C1 segment of cervical spinal cord (tissue), 14 donors: Measurements from ENCODE around the gene GNPTG.
"Not testable (repeated sequence)": the region's sequence is repeated elsewhere in the genome, so short reads cannot be mapped to it uniquely, and the experiment has no call there.

Experiments
- DNase-seq, 14 donors: peaks; one replicate each; lab custom pipeline; 2025; lab: John Stamatoyannopoulos, UW

The GNPTG gene

DNA sequence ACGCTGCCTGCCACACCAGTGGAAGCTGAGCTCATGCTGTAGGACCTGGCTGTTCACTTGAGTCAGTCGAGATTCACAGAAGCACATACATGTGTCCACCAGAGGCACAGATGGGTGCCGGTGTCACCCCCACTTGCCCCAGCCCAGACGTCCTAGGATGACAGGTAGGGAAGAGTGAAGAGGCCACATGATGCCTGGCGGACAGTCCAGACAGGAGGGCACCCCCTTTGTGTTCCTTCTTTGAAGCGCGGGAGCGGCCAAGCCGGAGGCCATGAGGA, 33.5 kb upstream of the GNPTG start:
- no peak for DNase-seq

DNA sequence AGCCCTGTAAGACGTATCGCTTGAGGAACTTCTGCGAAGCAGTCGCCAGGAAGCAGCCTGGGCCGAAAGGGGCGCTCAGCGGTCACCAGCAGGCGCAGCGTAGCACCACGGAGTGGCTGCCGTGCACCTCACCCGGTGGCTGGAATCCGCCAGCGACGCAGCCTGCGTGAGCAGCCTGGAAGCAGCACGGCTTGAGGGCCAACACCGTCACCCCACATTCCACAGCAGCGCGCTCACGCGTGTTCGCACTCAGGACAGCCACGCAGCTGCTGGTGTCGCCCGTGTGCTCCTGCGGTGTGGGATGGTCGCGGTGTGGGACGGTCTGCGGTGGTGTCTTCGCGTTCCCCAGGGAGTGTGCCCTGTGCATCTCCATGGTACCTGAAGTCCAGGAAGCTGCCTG, 32.7 kb upstream of the GNPTG start:
- no peak for DNase-seq

DNA sequence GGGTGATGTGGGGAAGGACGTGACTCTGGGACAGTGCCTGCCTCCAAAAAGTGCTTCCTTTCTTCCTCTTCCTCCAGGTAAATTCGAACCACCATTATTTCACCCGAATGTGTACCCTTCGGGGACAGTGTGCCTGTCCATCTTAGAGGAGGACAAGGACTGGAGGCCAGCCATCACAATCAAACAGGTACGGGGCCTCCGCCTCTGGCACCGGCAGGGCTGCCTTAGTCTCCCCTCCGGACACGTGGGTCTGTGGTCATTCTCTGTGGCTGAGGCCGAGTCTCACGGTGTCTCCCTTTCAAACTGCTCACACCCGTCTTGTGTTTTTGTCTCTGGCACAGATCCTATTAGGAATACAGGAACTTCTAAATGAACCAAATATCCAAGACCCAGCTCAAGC, 31.6 kb upstream of the GNPTG start:
- DNase-seq, result no peak

DNA sequence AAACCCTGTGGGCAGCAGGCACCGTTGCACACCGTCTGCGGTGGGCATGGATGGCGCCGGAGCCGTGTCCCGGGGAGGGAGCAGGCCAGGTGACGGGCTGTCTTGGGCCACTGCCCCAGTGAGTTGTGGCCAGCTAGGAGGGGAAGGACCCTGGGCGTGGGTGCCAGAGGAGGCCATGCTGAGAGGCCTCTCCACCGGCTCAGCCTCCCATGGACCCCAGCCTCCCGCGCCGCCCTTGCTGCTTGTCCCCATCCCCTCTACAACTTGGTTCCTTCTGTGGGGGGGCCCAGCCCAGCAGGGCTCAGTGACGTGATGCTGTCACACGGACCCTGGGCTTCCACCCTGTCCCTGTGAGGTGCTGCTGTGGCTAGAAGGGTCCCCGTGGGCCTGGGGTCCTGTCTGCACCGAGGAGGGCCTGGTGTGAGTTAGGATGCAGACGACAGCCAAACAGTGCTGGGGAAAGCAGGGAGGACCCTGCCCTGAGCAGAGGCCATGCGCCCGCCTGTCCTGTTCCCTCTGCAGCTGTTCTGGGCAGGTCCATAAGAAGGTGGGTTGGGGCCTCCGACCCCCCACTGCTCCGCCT, 31.0 kb upstream of the GNPTG start:
- no peak for DNase-seq

DNA sequence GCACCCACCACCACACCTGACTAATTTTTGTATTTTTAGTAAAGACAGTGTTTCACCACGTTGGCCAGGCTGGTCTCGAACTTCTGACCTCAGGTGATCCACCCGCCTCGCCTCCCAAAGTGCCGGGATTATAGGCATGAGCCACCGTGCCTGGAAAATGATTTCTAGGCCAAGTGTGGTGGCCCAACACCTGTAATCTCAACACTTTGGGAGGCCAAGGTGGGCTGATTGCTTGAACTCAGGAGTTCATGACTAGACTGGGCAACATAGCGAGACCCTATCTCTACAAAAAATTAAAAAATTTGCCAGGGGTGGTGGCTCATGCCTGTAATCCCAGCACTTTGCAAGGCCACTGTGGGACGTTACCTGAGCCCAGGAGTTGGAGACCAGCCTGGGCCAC, 29.3 kb upstream of the GNPTG start:
- no peak for DNase-seq

- DNase-seq, result peak in 10 of 14 donors; percentile 2 to 52 (median 25)
Measured at GRCh38 chr16:1323296-1324239, 28.2 kb upstream of the GNPTG start.

- peak in 1 of 14 donors; percentile 28 for DNase-seq
Measured at GRCh38 chr16:1324286-1324826, 27.4 kb upstream of the GNPTG start.

DNA sequence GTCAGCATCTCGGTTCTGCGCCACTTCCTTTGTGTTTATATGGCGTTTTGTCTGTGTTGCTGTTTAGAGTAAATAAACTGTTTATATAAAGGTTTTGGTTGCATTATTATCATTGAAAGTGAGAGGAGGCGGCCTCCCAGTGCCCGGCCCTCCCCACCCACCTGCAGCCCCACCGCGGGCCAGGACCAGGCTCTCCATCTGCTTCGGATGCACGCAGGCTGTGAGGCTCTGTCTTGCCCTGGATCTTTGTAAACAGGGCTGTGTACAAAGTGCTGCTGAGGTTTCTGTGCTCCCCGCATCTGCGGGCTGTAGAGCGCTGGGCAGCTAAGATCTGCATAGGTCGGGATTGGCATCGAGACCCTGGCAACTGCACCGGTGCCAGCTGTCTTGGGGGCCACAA, 26.5 kb upstream of the GNPTG start:
- peak in 1 of 14 donors; percentile 43 for DNase-seq

- DNase-seq, result no peak
Measured at GRCh38 chr16:1325673-1326371, 25.9 kb upstream of the GNPTG start.

DNA sequence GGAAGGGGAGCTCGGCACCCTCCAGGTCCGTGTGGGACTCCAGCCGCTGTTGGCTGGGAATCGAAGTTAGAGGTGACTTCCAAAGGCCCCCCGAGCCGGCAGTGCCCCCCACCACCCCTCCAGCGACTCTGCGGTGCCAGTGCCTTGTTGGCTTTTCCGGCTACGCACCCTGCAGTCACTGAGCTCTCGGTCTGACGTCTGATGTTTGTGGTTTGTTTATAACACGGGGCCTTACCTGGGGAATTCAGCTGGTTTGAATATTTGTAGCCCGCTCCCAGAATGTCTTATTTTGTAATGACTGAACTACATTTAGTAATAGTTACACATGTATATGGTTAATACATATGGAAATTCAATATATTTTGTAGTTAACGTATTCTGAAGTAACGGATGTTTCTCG, 25.3 kb upstream of the GNPTG start:
- no peak for DNase-seq

GRCh38 chr16:1326946-1327618, 24.6 kb upstream of the GNPTG start:
- DNase-seq, result no peak

DNA sequence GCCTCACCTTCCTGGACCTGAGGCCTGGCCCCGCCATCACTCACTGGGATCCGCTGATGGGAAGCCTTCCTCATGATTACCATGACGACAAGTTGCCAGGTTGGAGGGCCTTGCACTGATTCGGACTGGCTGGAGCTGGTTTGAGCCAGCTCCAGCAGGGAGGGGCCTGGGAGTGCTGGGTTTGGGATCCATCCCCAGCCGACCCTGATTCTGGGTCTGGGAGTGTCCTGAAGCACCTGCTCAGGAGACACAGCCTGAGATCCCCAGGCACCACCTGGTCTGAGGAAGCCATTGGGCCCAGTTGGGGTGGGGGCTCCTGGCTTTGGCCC, 24.1 kb upstream of the GNPTG start:
- no peak for DNase-seq

GRCh38 chr16:1328136-1328535, 23.6 kb upstream of the GNPTG start:
- DNase-seq, result not testable (repeated sequence)

- not testable (repeated sequence) for DNase-seq
Measured at GRCh38 chr16:1328961-1329360, 22.8 kb upstream of the GNPTG start.

GRCh38 chr16:1330260-1330914, 21.3 kb upstream of the GNPTG start:
- no peak for DNase-seq

- DNase-seq, result no peak
Measured at GRCh38 chr16:1330931-1331711, 20.6 kb upstream of the GNPTG start.

- no peak for DNase-seq
Measured at GRCh38 chr16:1331712-1332617, 19.8 kb upstream of the GNPTG start.

- DNase-seq, result no peak
Measured at GRCh38 chr16:1332618-1333148, 19.0 kb upstream of the GNPTG start.

DNA sequence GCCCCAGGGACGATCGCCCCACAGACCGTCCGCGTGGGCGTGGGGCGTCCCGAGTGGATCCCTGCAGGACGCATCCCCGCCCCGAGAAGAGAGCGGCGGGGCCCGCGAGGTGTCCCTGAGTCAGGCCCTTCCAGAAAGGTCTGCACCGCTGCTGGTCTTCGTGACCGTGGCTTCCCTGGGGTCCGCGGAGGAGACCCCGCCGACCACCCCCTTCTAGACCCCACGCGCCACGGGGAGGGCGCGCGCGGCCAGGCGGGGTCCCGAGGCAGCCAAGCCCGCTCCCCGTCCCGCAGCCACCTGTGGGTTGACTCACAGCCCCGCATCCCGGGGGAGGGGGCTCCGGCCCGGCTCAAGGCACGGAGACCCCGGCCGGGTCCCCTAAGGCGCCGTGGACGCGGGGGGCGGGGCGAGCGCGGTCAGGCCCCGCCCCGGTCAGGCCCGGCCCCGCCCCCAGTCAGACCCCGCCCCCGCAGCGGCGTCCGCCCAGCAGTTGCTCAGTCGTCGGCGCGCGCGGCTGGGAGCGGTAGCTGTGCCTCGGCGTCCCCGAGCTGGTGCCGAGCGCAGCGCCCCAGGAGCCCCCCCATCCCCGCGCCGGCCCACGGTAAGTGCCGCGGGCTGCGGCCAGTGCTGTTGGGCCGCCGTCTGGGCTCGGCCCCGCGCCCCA, 18.4 kb upstream of the GNPTG start, which contains the start of gene BAIAP3:
Gene BAIAP3, plus strand, starts transcription at position 497 of the 664 bp plus-strand sequence. CDS start 4,905 bp downstream, outside the sequence.
- no peak for DNase-seq
